ENCODE data around the gene ATP6V1E1. TPM values are rescaled to one million over a fixed set of nuclear protein-coding genes. Genes with fewer than 3 reads are reported as not detected.

ATP6V1E1 gene
- total and polyA plus RNA-seq, 7 experiments from 2014 or later, result 51.0 to 120 (median 86.5) TPM

DNA sequence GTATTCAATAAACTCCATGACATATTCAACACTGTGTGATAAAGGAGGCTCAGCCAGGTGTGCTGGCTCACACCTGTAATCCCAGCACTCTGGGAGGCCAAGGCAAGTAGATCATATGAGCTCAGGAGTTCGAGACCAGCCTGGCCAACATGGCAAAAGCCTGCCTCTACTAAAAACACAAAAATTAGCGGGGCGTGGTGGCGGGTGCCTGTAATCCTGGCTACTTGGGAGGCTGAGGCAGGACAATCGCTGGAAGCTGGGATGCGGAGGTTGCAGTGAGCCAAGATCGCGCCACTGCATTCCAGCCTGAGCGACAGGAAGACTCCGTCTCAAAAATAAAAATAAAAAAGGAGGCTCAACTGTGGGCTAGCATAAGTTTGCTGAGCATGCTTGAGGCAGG, 69.4 kb downstream of the ATP6V1E1 start:
- H3K9me3 ChIP-seq (ENCODE audit: control insufficient read depth in 2 of 3, low read length in 3 of 3), result no peaks in the 10 kb centered on the region
- ChIA-PET CTCF (no interaction called here), POLR2A (no interaction called here)
- intact Hi-C loops (cut with micrococcal nuclease), result no loop called here
- no peak overlapping the region for H3K4me3 ChIP-seq (ENCODE audit: low read length)
- no peaks in the 10 kb centered on the region for H3K36me3 ChIP-seq (ENCODE audit: control insufficient read depth in 2 of 3, insufficient read depth in 3 of 3, low read length in 3 of 3)
- no peak overlapping the region for H3K27ac ChIP-seq (ENCODE audit: low read depth, low read length)
- no peak overlapping the region for H3K4me3 Mint-ChIP-seq
- ATAC-seq (no peak), DNase-seq (no peak)
- H3K4me1 Mint-ChIP-seq, result no peaks in the 10 kb centered on the region
- peaks cover 0 to 4% (median 0%) of the 10 kb centered on the region in 11 donors for H3K9me3 Mint-ChIP-seq
- H3K27me3 Mint-ChIP-seq, result peaks cover 0 to 6% (median 4%) of the 10 kb centered on the region in 5 donors
- no peak overlapping the region for H3K27ac Mint-ChIP-seq
- H3K4me1 ChIP-seq (ENCODE audit: control insufficient read depth in 2 of 2, insufficient read depth in 2 of 2, low read length in 2 of 2), result no peaks in the 10 kb centered on the region
- H3K27me3 ChIP-seq (ENCODE audit: control insufficient read depth in 2 of 2, insufficient read depth in 2 of 2, low read length in 2 of 2), result no peaks in the 10 kb centered on the region
- H3K36me3 Mint-ChIP-seq, result no peaks in the 10 kb centered on the region

DNA sequence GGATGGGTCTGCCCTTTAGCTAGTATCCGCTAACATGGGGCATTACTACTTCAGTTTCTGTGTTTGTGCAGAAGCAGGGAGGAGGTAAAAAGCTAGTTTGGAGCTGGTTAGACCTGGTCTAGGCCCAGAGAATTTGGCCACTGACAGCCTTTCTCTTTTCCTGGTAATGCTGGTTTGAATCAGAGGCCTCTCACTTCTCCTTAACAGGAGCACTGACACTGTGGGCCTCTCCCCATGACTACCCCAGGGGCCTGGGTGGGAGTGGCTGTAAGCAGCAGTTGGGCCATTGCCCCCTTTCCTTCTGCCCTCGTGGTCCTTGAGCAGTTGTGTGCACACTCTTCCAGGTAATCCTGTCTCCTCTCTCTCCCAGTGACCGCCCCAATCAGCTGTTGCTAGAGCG, 73.7 kb downstream of the ATP6V1E1 start:
- Mint-ChIP-seq H3K27ac (peak overlapping the region in 1 of 9 donors; percentile 29), H3K4me3 (no peak overlapping the region), H3K27me3 (peaks cover 0 to 6% (median 0%) of the 10 kb centered on the region in 5 donors), H3K36me3 (no peaks in the 10 kb centered on the region), H3K4me1 (no peaks in the 10 kb centered on the region), H3K9me3 (no peaks in the 10 kb centered on the region)
- H3K9me3 ChIP-seq (ENCODE audit: control insufficient read depth in 2 of 3, low read length in 3 of 3), result no peaks in the 10 kb centered on the region
- DNase-seq (no peak), ATAC-seq (no peak)
- intact Hi-C loops (cut with micrococcal nuclease), result no loop called here
- H3K4me1 ChIP-seq (ENCODE audit: control insufficient read depth in 2 of 2, insufficient read depth in 2 of 2, low read length in 2 of 2), result no peaks in the 10 kb centered on the region
- no peak overlapping the region for H3K27ac ChIP-seq (ENCODE audit: low read depth, low read length)
- no peaks in the 10 kb centered on the region for H3K27me3 ChIP-seq (ENCODE audit: control insufficient read depth in 2 of 2, insufficient read depth in 2 of 2, low read length in 2 of 2)
- ChIA-PET POLR2A (no interaction called here), CTCF (no interaction called here)
- no peak overlapping the region for H3K4me3 ChIP-seq (ENCODE audit: low read length)
- H3K36me3 ChIP-seq (ENCODE audit: control insufficient read depth in 2 of 3, insufficient read depth in 3 of 3, low read length in 3 of 3), result no peaks in the 10 kb centered on the region

DNA sequence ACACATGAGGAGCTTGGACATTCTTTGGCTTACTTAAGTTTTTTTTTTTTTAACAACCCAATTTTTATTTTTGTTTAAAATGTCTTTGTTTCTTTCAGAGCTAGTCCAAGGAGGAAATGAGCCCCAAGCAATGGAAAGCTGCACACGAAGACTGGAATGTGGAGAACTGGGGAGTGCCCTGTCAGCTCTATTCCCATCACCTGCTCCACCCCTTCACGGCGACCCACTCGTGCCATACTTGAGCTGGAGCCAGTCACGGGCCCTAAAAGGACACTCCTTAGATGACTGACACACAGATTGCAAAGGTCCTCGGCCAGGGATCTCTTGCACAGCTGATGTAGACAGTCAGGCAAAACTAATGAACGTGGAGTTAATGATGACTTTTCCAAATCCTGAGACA, 75.8 kb downstream of the ATP6V1E1 start:
- no peak overlapping the region for H3K4me3 ChIP-seq (ENCODE audit: low read length)
- no peak overlapping the region for H3K27ac ChIP-seq (ENCODE audit: low read depth, low read length)
- no peaks in the 10 kb centered on the region for H3K36me3 ChIP-seq (ENCODE audit: control insufficient read depth in 2 of 3, insufficient read depth in 3 of 3, low read length in 3 of 3)
- no peaks in the 10 kb centered on the region for H3K4me1 ChIP-seq (ENCODE audit: control insufficient read depth in 2 of 2, insufficient read depth in 2 of 2, low read length in 2 of 2)
- no peaks in the 10 kb centered on the region for H3K36me3 Mint-ChIP-seq
- H3K27ac Mint-ChIP-seq, result no peak overlapping the region
- no peaks in the 10 kb centered on the region for H3K4me1 Mint-ChIP-seq
- H3K4me3 Mint-ChIP-seq, result no peak overlapping the region
- H3K27me3 ChIP-seq (ENCODE audit: control insufficient read depth in 2 of 2, insufficient read depth in 2 of 2, low read length in 2 of 2), result no peaks in the 10 kb centered on the region
- ATAC-seq, result no peak
- peaks cover 0 to 2% (median 0%) of the 10 kb centered on the region in 5 donors for H3K27me3 Mint-ChIP-seq
- intact Hi-C loops (cut with micrococcal nuclease), result no loop called here
- H3K9me3 ChIP-seq (ENCODE audit: control insufficient read depth in 2 of 3, low read length in 3 of 3), result no peaks in the 10 kb centered on the region
- ChIA-PET POLR2A (no interaction called here), CTCF (no interaction called here)
- no peak for DNase-seq
- H3K9me3 Mint-ChIP-seq, result no peaks in the 10 kb centered on the region

DNA sequence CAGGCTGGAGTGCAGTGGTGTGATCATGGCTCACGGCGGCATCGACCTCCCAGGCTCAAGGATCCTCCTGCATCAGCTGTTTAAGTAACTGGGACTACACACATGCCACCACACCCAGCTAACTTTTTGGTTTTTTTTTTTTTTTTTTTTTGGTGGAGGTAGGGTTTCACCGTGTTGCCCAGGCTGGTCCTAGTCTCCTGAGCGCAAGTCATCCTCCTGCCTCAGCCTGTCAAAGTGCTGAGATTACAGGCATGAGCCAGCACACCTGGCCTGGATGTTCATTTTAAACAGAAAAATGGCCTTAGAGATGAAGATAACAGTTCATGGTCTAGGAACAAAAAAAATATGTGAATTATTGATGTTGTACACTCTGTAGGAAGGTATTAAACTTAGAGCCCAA, 78.9 kb downstream of the ATP6V1E1 start:
- no peaks in the 10 kb centered on the region for H3K36me3 ChIP-seq (ENCODE audit: control insufficient read depth in 2 of 3, insufficient read depth in 3 of 3, low read length in 3 of 3)
- H3K4me3 ChIP-seq (ENCODE audit: low read length), result no peak overlapping the region
- H3K4me1 Mint-ChIP-seq, result no peaks in the 10 kb centered on the region
- no peak overlapping the region for H3K27ac ChIP-seq (ENCODE audit: low read depth, low read length)
- H3K9me3 ChIP-seq (ENCODE audit: control insufficient read depth in 2 of 3, low read length in 3 of 3), result no peaks in the 10 kb centered on the region
- intact Hi-C loops (cut with micrococcal nuclease), result no loop called here
- H3K4me3 Mint-ChIP-seq, result no peak overlapping the region
- ChIA-PET CTCF (no interaction called here), POLR2A (no interaction called here)
- ATAC-seq (no peak), DNase-seq (no peak)
- H3K27ac Mint-ChIP-seq, result no peak overlapping the region
- H3K27me3 ChIP-seq (ENCODE audit: control insufficient read depth in 2 of 2, insufficient read depth in 2 of 2, low read length in 2 of 2), result no peaks in the 10 kb centered on the region
- no peaks in the 10 kb centered on the region for H3K4me1 ChIP-seq (ENCODE audit: control insufficient read depth in 2 of 2, insufficient read depth in 2 of 2, low read length in 2 of 2)
- no peaks in the 10 kb centered on the region for H3K9me3 Mint-ChIP-seq
- H3K27me3 Mint-ChIP-seq, result no peaks in the 10 kb centered on the region
- H3K36me3 Mint-ChIP-seq, result no peaks in the 10 kb centered on the region

DNA sequence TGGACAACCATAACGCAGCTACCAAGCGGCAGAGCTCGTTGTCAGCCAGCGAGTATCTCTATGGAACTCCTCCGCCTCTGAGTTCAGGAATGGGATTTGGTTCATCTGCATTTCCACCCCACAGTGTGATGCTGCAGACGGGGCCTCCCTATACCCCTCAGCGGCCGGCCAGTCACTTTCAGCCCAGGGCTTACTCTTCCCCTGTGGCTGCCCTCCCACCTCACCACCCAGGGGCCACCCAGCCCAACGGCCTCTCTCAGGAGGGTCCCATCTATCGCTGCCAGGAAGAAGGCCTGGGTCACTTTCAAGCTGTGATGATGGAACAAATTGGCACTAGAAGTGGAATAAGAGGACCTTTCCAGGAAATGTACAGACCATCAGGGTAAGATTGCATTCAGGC, 79.4 kb downstream of the ATP6V1E1 start:
- Mint-ChIP-seq H3K9me3 (no peaks in the 10 kb centered on the region), H3K4me3 (no peak overlapping the region), H3K27me3 (no peaks in the 10 kb centered on the region), H3K36me3 (no peaks in the 10 kb centered on the region), H3K27ac (no peak overlapping the region), H3K4me1 (no peaks in the 10 kb centered on the region)
- no peak for DNase-seq
- no peak overlapping the region for H3K27ac ChIP-seq (ENCODE audit: low read depth, low read length)
- no peak for ATAC-seq
- intact Hi-C loops (cut with micrococcal nuclease), result no loop called here
- ChIA-PET POLR2A (no interaction called here), CTCF (no interaction called here)
- H3K9me3 ChIP-seq (ENCODE audit: control insufficient read depth in 2 of 3, low read length in 3 of 3), result no peaks in the 10 kb centered on the region
- no peaks in the 10 kb centered on the region for H3K36me3 ChIP-seq (ENCODE audit: control insufficient read depth in 2 of 3, insufficient read depth in 3 of 3, low read length in 3 of 3)
- no peaks in the 10 kb centered on the region for H3K4me1 ChIP-seq (ENCODE audit: control insufficient read depth in 2 of 2, insufficient read depth in 2 of 2, low read length in 2 of 2)
- no peaks in the 10 kb centered on the region for H3K27me3 ChIP-seq (ENCODE audit: control insufficient read depth in 2 of 2, insufficient read depth in 2 of 2, low read length in 2 of 2)
- H3K4me3 ChIP-seq (ENCODE audit: low read length), result no peak overlapping the region

DNA sequence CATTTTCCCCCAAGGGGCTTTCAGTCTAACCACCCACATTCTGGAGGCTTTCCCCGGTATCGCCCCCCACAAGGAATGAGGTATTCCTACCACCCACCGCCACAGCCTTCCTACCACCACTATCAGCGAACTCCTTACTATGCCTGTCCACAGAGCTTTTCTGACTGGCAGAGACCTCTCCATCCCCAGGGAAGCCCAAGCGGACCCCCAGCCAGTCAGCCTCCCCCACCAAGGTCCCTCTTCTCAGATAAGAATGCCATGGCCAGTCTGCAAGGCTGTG, 79.9 kb downstream of the ATP6V1E1 start:
- H3K4me1 ChIP-seq (ENCODE audit: control insufficient read depth in 2 of 2, insufficient read depth in 2 of 2, low read length in 2 of 2), result no peaks in the 10 kb centered on the region
- no peak for DNase-seq
- H3K27me3 ChIP-seq (ENCODE audit: control insufficient read depth in 2 of 2, insufficient read depth in 2 of 2, low read length in 2 of 2), result no peaks in the 10 kb centered on the region
- H3K4me3 ChIP-seq (ENCODE audit: low read length), result no peak overlapping the region
- no peak for ATAC-seq
- no peak overlapping the region for H3K27ac ChIP-seq (ENCODE audit: low read depth, low read length)
- Mint-ChIP-seq H3K4me3 (no peak overlapping the region), H3K36me3 (no peaks in the 10 kb centered on the region), H3K9me3 (no peaks in the 10 kb centered on the region), H3K27ac (no peak overlapping the region), H3K27me3 (no peaks in the 10 kb centered on the region), H3K4me1 (no peaks in the 10 kb centered on the region)
- intact Hi-C loops (cut with micrococcal nuclease), result no loop called here
- H3K9me3 ChIP-seq (ENCODE audit: control insufficient read depth in 2 of 3, low read length in 3 of 3), result no peaks in the 10 kb centered on the region
- POLR2A ChIA-PET, result no interaction called here
- CTCF ChIA-PET, result no interaction called here
- no peaks in the 10 kb centered on the region for H3K36me3 ChIP-seq (ENCODE audit: control insufficient read depth in 2 of 3, insufficient read depth in 3 of 3, low read length in 3 of 3)

DNA sequence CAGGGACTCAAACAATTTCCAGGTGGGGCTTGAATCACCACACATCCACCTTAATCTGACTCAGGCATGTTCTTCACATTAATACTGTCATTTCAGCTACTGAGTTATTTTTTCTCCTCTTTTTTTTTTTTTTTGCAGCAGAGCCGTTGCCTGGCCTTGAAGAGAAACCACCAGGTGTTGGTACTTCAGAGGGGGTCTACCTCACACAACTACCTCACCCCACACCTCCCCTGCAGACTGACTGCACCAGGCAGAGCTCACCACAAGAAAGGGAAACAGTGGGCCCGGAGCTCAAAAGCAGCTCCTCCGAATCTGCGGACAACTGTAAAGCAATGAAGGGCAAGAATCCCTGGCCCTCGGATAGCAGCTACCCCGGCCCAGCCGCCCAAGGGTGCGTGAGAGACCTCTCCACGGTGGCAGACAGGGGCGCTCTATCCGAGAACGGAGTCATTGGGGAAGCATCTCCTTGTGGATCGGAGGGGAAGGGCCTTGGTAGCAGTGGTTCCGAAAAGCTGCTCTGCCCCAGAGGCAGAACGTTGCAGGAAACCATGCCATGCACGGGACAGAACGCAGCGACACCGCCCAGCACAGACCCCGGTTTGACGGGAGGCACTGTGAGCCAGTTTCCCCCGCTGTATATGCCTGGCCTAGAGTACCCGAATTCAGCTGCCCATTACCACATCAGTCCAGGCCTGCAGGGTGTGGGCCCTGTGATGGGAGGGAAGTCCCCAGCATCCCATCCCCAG, 80.4 kb downstream of the ATP6V1E1 start:
- Histone ChIP-seq H3K9me3 (ENCODE audit: control insufficient read depth in 2 of 3, low read length in 3 of 3) (no peaks in the 10 kb centered on the region), H3K4me3 (ENCODE audit: low read length) (no peak overlapping the region), H3K27me3 (ENCODE audit: control insufficient read depth in 2 of 2, insufficient read depth in 2 of 2, low read length in 2 of 2) (no peaks in the 10 kb centered on the region), H3K27ac (ENCODE audit: low read depth, low read length) (no peak overlapping the region), H3K4me1 (ENCODE audit: control insufficient read depth in 2 of 2, insufficient read depth in 2 of 2, low read length in 2 of 2) (no peaks in the 10 kb centered on the region), H3K36me3 (ENCODE audit: control insufficient read depth in 2 of 3, insufficient read depth in 3 of 3, low read length in 3 of 3) (no peaks in the 10 kb centered on the region)
- ChIA-PET POLR2A (no interaction called here), CTCF (no interaction called here)
- DNase-seq, result no peak
- intact Hi-C loops (cut with micrococcal nuclease), result no loop called here
- H3K4me1 Mint-ChIP-seq, result no peaks in the 10 kb centered on the region
- H3K9me3 Mint-ChIP-seq, result no peaks in the 10 kb centered on the region
- peaks cover 0 to under 1% (median 0%) of the 10 kb centered on the region in 5 donors for H3K27me3 Mint-ChIP-seq
- H3K4me3 Mint-ChIP-seq, result no peak overlapping the region
- H3K36me3 Mint-ChIP-seq, result no peaks in the 10 kb centered on the region
- H3K27ac Mint-ChIP-seq, result no peak overlapping the region
- ATAC-seq, result no peak

Measured in naive thymus-derived CD4-positive, alpha-beta T cell (primary cell).